ENCODE results near the gene TCF20.

- TF ChIP-seq CTCF (IDR thresholded peaks at IDR 0.05): no peak
- TF ChIP-seq MAX (IDR thresholded peaks at IDR 0.05; ENCODE audit: low read depth): no peak
- TF ChIP-seq RFX5 (IDR thresholded peaks at IDR 0.05; ENCODE audit: low read length): no peak
- TF ChIP-seq TCF12 (IDR thresholded peaks at IDR 0.05): no peak
- no peak for TF ChIP-seq TEAD4 (IDR thresholded peaks at IDR 0.05; ENCODE audit: borderline replicate concordance, insufficient read depth)
Measured at GRCh38 chr22:42233879-42234278, 36.6 kb downstream of the TCF20 start.

Data from SK-N-SH (cell line).